Measurements from ENCODE around the gene AFF2. TPM values are rescaled to one million over a fixed set of nuclear protein-coding genes. Genes with fewer than 3 reads are reported as not detected.

The AFF2 gene
- total RNA-seq, 2 donors from 2014 or later: 0.13 to 0.42 TPM

- no peak for ATAC-seq (replicated peaks)
- H3K36me3 Mint-ChIP-seq (ENCODE audit: low read depth): no peaks in the 10 kb centered on the region
- no peak overlapping the region for H3K27ac Mint-ChIP-seq
- no peaks in the 10 kb centered on the region for H3K27me3 Mint-ChIP-seq
- no peak overlapping the region for H3K4me3 Mint-ChIP-seq
- no peaks in the 10 kb centered on the region for H3K4me1 Mint-ChIP-seq
- H3K9me3 Mint-ChIP-seq: no peaks in the 10 kb centered on the region
Measured at GRCh38 chrX:148588649-148589310, 88.4 kb downstream of the AFF2 start.

DNA sequence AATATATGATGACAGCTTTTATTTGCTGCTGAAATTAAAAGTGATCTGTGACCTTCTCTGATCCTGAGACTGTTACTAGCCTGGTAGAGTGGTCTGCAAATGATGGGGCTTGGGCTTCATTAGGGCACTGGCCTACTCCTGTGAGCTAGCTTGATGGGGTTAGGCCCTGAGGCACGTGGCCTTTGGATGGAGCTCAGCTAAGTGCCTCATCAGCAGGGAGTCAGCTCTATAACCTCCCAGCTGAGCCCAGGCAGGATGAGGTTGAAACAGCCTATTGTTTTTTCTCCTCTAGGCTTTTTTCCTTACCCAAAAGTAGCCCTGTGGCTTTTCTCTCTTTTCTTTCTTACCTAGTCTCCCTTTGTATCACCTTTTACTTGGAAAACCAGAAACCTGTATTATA lies 92.2 kb downstream of the AFF2 start:
- no peaks in the 10 kb centered on the region for H3K36me3 Mint-ChIP-seq (ENCODE audit: low read depth)
- H3K4me3 Mint-ChIP-seq: no peak overlapping the region
- H3K9me3 Mint-ChIP-seq: no peaks in the 10 kb centered on the region
- H3K4me1 Mint-ChIP-seq: no peaks in the 10 kb centered on the region
- no peak overlapping the region for H3K27ac Mint-ChIP-seq
- peaks cover 6% of the 10 kb centered on the region for H3K27me3 Mint-ChIP-seq
- ATAC-seq (replicated peaks): no peak

GRCh38 chrX:148593146-148593545 lies 92.7 kb downstream of the AFF2 start:
- Mint-ChIP-seq H3K4me3 (no peak overlapping the region), H3K9me3 (no peaks in the 10 kb centered on the region), H3K27me3 (peaks cover 6% of the 10 kb centered on the region), H3K27ac (no peak overlapping the region), H3K4me1 (no peaks in the 10 kb centered on the region), H3K36me3 (ENCODE audit: low read depth) (no peaks in the 10 kb centered on the region)
- no peak for ATAC-seq (replicated peaks)

DNA sequence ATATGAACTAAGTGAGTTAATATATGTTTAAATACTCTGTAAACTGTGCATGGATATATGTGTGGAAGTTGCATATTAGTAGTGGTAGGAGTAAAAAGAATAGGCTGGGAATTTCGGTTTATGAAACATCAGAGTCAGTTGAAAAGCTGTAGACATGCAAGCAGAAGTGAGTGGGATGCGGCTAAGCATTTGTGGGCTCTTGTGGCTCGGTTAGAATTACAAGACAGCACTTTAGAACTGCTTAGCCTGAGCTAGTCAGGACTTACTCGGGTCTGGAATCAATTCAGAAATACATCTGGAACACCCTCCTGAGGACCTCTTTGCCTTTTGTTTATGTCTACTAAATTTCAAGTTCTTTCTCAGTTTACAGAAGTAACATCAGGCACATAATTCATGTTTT lies 93.6 kb downstream of the AFF2 start:
- H3K4me3 Mint-ChIP-seq: no peak overlapping the region
- no peak for ATAC-seq (replicated peaks)
- peaks cover 6% of the 10 kb centered on the region for H3K27me3 Mint-ChIP-seq
- no peaks in the 10 kb centered on the region for H3K4me1 Mint-ChIP-seq
- no peak overlapping the region for H3K27ac Mint-ChIP-seq
- H3K9me3 Mint-ChIP-seq: no peaks in the 10 kb centered on the region
- H3K36me3 Mint-ChIP-seq (ENCODE audit: low read depth): no peaks in the 10 kb centered on the region

DNA sequence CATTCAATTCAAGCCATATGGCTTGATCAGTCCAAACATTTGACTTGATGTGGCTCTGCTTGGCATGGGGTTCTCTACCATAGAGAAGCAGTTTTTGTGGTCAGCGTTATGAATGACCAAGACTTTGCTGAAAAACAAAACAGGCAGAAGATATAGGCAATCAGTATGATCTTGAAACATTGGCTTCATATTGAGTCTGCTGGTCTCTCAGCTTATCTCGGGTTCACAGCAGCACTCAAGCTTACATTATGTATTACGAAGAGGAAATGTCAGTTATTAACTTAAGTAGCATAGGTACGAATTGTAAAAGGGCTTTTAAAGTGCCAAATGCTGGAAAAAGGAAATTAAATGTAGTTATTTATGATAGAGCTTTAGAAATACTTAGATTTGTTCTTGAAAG lies 99.0 kb downstream of the AFF2 start:
- H3K27ac Mint-ChIP-seq: no peak overlapping the region
- no peak for ATAC-seq (replicated peaks)

DNA sequence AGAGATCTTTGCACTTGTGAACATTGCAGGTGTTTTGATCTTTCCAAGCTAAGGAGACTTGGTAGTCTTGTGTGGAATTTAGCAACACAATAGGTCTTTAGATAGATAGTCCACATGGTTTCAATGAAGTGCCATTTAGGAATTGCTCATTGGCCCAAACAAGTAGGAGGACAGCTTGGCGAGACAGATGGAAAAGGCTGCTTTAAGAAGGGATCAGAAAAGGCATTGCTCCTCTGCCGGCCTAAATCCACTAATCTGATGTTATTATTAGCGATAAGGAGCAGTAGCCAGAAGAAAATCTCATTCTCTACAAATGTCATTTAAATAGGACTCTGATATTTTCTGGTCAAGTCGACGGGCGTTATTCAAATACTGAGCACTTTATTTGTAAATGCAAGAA lies 99.7 kb downstream of the AFF2 start:
- Mint-ChIP-seq H3K4me1 (no peaks in the 10 kb centered on the region), H3K9me3 (no peaks in the 10 kb centered on the region), H3K27ac (no peak overlapping the region), H3K27me3 (peaks cover 9% of the 10 kb centered on the region), H3K36me3 (ENCODE audit: low read depth) (no peaks in the 10 kb centered on the region), H3K4me3 (no peak overlapping the region)
- ATAC-seq (replicated peaks): no peak

More for the DNA sequence above, 99.0 kb downstream of the AFF2 start:
- H3K36me3 Mint-ChIP-seq (ENCODE audit: low read depth): no peaks in the 10 kb centered on the region
- no peaks in the 10 kb centered on the region for H3K4me1 Mint-ChIP-seq
- H3K9me3 Mint-ChIP-seq: no peaks in the 10 kb centered on the region
- peaks cover 14% of the 10 kb centered on the region for H3K27me3 Mint-ChIP-seq
- no peak overlapping the region for H3K4me3 Mint-ChIP-seq

GRCh38 chrX:148600581-148600980 lies 100.2 kb downstream of the AFF2 start:
- H3K4me1 Mint-ChIP-seq: no peaks in the 10 kb centered on the region
- H3K9me3 Mint-ChIP-seq: no peaks in the 10 kb centered on the region
- no peaks in the 10 kb centered on the region for H3K36me3 Mint-ChIP-seq (ENCODE audit: low read depth)
- no peak overlapping the region for H3K27ac Mint-ChIP-seq
- no peak overlapping the region for H3K4me3 Mint-ChIP-seq
- peaks cover 7% of the 10 kb centered on the region for H3K27me3 Mint-ChIP-seq
- no peak for ATAC-seq (replicated peaks)

- H3K27ac Mint-ChIP-seq: no peak overlapping the region
- no peak for ATAC-seq (replicated peaks)
- H3K27me3 Mint-ChIP-seq: peaks cover 7% of the 10 kb centered on the region
- no peaks in the 10 kb centered on the region for H3K4me1 Mint-ChIP-seq
- no peaks in the 10 kb centered on the region for H3K9me3 Mint-ChIP-seq
- H3K36me3 Mint-ChIP-seq (ENCODE audit: low read depth): no peaks in the 10 kb centered on the region
- no peak overlapping the region for H3K4me3 Mint-ChIP-seq
Measured at GRCh38 chrX:148601034-148601433, 100.6 kb downstream of the AFF2 start.

DNA sequence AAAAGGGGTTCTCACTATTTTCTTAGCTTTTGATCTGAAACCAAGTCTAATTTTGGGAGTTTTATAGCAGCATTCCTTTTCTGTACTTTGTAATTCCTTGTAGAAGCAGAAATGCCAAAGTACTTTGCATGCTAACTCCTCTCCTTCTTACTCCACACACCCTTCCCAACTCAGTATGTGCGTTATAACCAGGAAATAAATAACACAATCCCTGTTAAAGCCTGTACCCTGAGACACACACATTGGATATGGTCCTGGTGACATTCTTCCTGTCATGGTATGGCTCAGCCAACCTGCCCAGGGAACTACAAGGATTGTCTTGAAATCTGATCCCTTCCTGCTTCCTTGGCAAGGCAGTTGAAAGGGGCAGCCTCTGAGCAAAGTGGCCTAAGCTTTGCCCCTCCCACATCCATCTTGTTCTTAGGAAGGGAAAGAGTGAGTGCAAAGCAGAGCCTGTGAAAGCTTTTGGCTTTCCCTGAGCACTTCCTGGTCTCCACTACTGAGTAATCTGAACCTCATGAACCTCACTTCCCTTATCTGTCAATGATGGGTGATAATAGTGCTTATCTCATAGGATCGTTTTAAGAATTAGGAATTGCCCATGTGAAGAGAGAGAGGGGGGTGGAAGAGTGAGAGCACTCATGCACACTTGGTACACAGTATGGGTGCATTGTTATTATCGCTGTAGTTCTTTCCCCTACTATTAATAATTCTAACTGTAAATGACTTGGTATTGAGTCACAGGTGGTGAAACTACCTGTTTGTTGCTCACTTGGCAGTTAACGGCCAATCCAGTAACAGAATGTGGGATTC lies 109.3 kb downstream of the AFF2 start:
- H3K27me3 Mint-ChIP-seq: no peaks in the 10 kb centered on the region
- peak; percentile 88 for ATAC-seq (replicated peaks)
- H3K36me3 Mint-ChIP-seq (ENCODE audit: low read depth): no peaks in the 10 kb centered on the region
- H3K9me3 Mint-ChIP-seq: no peaks in the 10 kb centered on the region
- H3K4me3 Mint-ChIP-seq: no peak overlapping the region
- H3K27ac Mint-ChIP-seq: no peak overlapping the region
- H3K4me1 Mint-ChIP-seq: no peaks in the 10 kb centered on the region

DNA sequence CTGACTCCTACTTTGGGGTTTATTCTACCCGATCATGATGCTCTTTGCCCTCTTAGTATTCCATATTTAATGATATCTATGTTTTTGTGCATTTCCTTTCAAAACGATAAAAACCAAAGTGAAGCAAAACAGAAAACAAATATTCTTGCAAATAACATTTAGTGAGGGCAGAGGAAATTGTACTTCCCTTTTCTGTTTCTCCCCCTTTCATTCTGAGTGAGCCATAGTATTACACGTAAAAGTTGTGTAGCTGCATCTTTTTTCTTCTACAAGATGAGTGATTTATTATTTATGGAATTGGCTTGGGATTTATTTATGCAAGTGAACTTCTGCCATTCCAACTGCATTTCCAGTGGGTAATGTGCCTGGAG lies 109.9 kb downstream of the AFF2 start:
- H3K4me3 Mint-ChIP-seq: no peak overlapping the region
- H3K27ac Mint-ChIP-seq: no peak overlapping the region
- no peaks in the 10 kb centered on the region for H3K27me3 Mint-ChIP-seq
- H3K4me1 Mint-ChIP-seq: no peaks in the 10 kb centered on the region
- H3K9me3 Mint-ChIP-seq: no peaks in the 10 kb centered on the region
- peak; percentile 23 for ATAC-seq (replicated peaks)
- no peaks in the 10 kb centered on the region for H3K36me3 Mint-ChIP-seq (ENCODE audit: low read depth)

DNA sequence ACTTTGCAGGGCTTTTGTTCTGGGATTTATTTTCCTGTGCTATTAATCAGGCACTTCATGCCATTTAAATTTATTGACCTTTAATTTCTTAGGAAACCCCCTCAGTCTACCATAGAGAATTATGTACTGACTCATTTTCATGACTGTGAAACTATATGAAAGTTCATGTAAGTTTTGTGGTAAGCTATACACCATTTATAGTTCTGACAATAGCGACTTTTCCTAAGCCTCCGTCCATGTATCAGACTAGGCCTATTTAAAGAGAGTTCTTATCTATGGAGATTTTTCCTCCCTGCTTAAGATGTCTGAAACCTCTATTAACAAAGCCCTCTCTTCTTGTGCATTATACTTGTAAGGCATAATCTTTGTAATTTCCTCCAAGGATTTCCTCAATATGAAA lies 111.6 kb downstream of the AFF2 start:
- peak; percentile 63 for ATAC-seq (replicated peaks)
- Mint-ChIP-seq H3K4me1 (no peaks in the 10 kb centered on the region), H3K27ac (no peak overlapping the region), H3K4me3 (no peak overlapping the region), H3K9me3 (no peaks in the 10 kb centered on the region), H3K27me3 (no peaks in the 10 kb centered on the region), H3K36me3 (ENCODE audit: low read depth) (no peaks in the 10 kb centered on the region)

GRCh38 chrX:148612431-148612830 lies 112.0 kb downstream of the AFF2 start:
- H3K27me3 Mint-ChIP-seq: no peaks in the 10 kb centered on the region
- no peaks in the 10 kb centered on the region for H3K9me3 Mint-ChIP-seq
- H3K4me1 Mint-ChIP-seq: no peaks in the 10 kb centered on the region
- no peaks in the 10 kb centered on the region for H3K36me3 Mint-ChIP-seq (ENCODE audit: low read depth)
- H3K27ac Mint-ChIP-seq: no peak overlapping the region
- no peak overlapping the region for H3K4me3 Mint-ChIP-seq
- ATAC-seq (replicated peaks): no peak

- Mint-ChIP-seq H3K4me1 (no peaks in the 10 kb centered on the region), H3K9me3 (no peaks in the 10 kb centered on the region), H3K4me3 (no peak overlapping the region), H3K27me3 (no peaks in the 10 kb centered on the region), H3K36me3 (ENCODE audit: low read depth) (no peaks in the 10 kb centered on the region), H3K27ac (no peak overlapping the region)
- no peak for ATAC-seq (replicated peaks)
Measured at GRCh38 chrX:148613636-148614035, 113.2 kb downstream of the AFF2 start.

GRCh38 chrX:148615491-148615890 lies 115.1 kb downstream of the AFF2 start:
- H3K4me1 Mint-ChIP-seq: no peaks in the 10 kb centered on the region
- H3K4me3 Mint-ChIP-seq: no peak overlapping the region
- H3K27me3 Mint-ChIP-seq: no peaks in the 10 kb centered on the region
- no peaks in the 10 kb centered on the region for H3K36me3 Mint-ChIP-seq (ENCODE audit: low read depth)
- H3K27ac Mint-ChIP-seq: no peak overlapping the region
- H3K9me3 Mint-ChIP-seq: no peaks in the 10 kb centered on the region
- no peak for ATAC-seq (replicated peaks)

Data from activated T-helper 17 cell treated with anti-CD3 and anti-CD28 coated beads, Interleukin-2, amount 50 U/mL, for 72 hours (primary cell).